AG04449 (cell line): Measurements from ENCODE around the gene FBXW11.

Experiments
- CTCF ChIA-PET: fragments of 350-600 bp; formaldehyde crosslinking; extraction: SDS; loops from one replicate; lab custom pipeline; 2021; ENCODE audit warnings: antibody characterized with exemption; lab: Yijun Ruan, JAX
- POLR2A ChIA-PET: fragments of 400-600, 350-600 bp; formaldehyde crosslinking; extraction: SDS; loops from one replicate; lab custom pipeline; 2020; ENCODE audit warnings: antibody characterized with exemption, inconsistent platforms; lab: Yijun Ruan, JAX
- DNase-seq: peaks from one replicate; pipeline ENCODE4 v3.0.0-alpha.2; 2010; ENCODE audit warnings: low read depth, low spot score
- H3K4me3 ChIP-seq: 2 replicates; pipeline ENCODE4 v1.5.1; 2011; ENCODE audit warnings: low read depth, mild to moderate bottlenecking, control low read depth, low read length
- CTCF ChIP-seq: IDR thresholded peaks from one replicate; pipeline ENCODE4 v1.5.1; 2011; ENCODE audit warnings: mild to moderate bottlenecking, moderate library complexity, low read length, control low read depth, inconsistent platforms; ENCODE audit not compliant: insufficient read depth; ENCODE audit errors: missing control alignments

The FBXW11 gene

GRCh38 chr5:171906066-171906570 lies 100.3 kb downstream of the FBXW11 start:
- no peak overlapping the region for H3K4me3 ChIP-seq
- POLR2A ChIA-PET, result interaction anchor here (0.6 to 0.9 kb wide), 2 partner anchors 341 to 487 kb away, joined by 3 read pairs; partner anchors contain the start of gene FGF18
- CTCF ChIA-PET, result interaction anchor here (1.0 to 9.5 kb wide), 14 partner anchors 9 to 491 kb away, joined by 3 to 194 read pairs (median 6); partner anchors contain the start of genes FBXW11 and FGF18
- no peak for DNase-seq
- no peak for TF ChIP-seq CTCF

DNA sequence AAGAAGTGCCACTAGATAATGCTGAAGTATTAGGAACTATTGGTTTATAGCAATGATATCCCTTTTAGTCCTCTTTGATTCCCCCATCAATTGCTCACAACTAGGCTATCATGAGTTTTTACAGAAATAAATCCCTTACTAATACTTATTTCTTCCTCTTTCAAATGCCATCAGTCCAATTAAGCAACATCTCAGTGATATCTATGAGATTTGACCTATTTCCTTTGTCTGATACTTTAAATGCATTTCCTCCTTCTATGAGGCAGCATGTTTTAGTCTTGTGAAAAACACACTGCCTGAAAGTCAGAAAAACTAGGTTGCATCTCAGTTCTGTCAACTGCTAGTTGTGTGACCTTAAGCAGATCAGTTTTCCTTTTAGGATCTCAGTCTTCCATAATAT lies 101.6 kb downstream of the FBXW11 start:
- CTCF ChIA-PET, result interaction anchor here (1.0 to 9.5 kb wide), 6 partner anchors 8 to 484 kb away, joined by 3 to 194 read pairs (median 132); partner anchors contain the start of gene FGF18
- DNase-seq, result no peak
- TF ChIP-seq CTCF, result no peak
- no peak overlapping the region for H3K4me3 ChIP-seq
- POLR2A ChIA-PET, result no interaction called here

GRCh38 chr5:171901764-171902163 lies 104.7 kb downstream of the FBXW11 start:
- DNase-seq, result no peak
- no peak overlapping the region for H3K4me3 ChIP-seq
- ChIA-PET POLR2A (no interaction called here), CTCF (interaction anchor here (0.8 to 6.3 kb wide), 5 partner anchors 9 to 507 kb away, joined by 3 to 64 read pairs (median 4); partner anchors contain the start of gene FGF18)
- TF ChIP-seq CTCF, result no peak

DNA sequence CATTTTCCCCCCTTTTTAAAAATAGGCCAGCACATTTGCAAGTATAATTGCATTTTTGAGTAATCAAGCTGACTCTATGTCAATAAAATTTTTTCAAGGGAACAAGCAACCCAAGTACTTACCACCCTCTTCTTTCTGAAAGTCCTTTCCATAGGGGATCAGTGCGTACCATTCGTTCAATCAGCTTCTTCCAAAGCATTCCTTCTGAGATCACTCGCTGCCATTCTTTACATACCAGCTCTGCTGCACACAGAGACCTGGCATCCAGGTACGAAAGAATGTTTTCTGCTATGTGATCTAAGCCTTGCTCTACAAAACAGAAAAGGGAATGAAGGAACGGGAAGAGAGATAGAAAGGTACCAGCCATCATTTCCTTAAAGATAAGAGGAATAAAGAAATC lies 106.6 kb downstream of the FBXW11 start:
- POLR2A ChIA-PET, result interaction anchor here (0.7 kb wide), 1 partner anchor 481 kb away, joined by 3 read pairs; no protein-coding TSS in a partner anchor
- H3K4me3 ChIP-seq, result no peak overlapping the region
- TF ChIP-seq CTCF, result no peak
- CTCF ChIA-PET, result interaction anchor here (2.0 to 6.3 kb wide), 3 partner anchors 11 to 481 kb away, joined by 10 to 64 read pairs (median 14); partner anchors contain the start of gene FGF18
- DNase-seq, result no peak

DNA sequence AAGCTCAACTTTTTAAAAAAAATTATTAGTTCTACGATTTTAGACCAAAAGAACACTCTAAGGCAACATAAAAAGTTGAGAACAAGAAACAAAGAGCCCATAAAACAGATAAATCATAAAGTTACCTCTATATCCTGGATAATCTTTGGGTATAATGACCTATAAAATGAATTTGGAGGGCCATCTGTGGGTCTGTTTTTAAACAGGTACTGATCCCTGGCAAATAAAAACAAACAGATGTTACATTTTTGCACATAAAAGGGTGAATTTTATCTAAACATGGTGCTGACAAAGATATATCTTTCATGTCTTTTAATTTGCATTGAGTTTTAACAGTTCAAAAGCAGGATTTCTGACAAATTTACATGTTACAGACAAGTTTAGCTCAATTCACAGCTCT lies 107.6 kb downstream of the FBXW11 start:
- H3K4me3 ChIP-seq, result no peak overlapping the region
- DNase-seq, result no peak
- CTCF ChIA-PET, result interaction anchor here (0.8 to 6.3 kb wide), 6 partner anchors 8 to 493 kb away, joined by 3 to 64 read pairs (median 8); partner anchors contain the start of gene FGF18
- POLR2A ChIA-PET, result interaction anchor here (0.7 kb wide), 1 partner anchor 480 kb away, joined by 3 read pairs; no protein-coding TSS in a partner anchor
- TF ChIP-seq CTCF, result no peak

- no peak for TF ChIP-seq CTCF
- ChIA-PET POLR2A (no interaction called here), CTCF (interaction anchor here (0.8 to 6.3 kb wide), 6 partner anchors 9 to 493 kb away, joined by 3 to 64 read pairs (median 8); partner anchors contain the start of gene FGF18)
- DNase-seq, result no peak
- H3K4me3 ChIP-seq, result no peak overlapping the region
Observed at GRCh38 chr5:171898386-171898785, 108.1 kb downstream of the FBXW11 start.
